NCI-H446 treated with DMSO at 0.1 percent for 48 hours (cell line): ENCODE data around the gene LTB.

Experiments used
- DNase-seq: peaks from one replicate; lab custom pipeline; 2025; lab: John Stamatoyannopoulos, UW

The LTB gene

DNA sequence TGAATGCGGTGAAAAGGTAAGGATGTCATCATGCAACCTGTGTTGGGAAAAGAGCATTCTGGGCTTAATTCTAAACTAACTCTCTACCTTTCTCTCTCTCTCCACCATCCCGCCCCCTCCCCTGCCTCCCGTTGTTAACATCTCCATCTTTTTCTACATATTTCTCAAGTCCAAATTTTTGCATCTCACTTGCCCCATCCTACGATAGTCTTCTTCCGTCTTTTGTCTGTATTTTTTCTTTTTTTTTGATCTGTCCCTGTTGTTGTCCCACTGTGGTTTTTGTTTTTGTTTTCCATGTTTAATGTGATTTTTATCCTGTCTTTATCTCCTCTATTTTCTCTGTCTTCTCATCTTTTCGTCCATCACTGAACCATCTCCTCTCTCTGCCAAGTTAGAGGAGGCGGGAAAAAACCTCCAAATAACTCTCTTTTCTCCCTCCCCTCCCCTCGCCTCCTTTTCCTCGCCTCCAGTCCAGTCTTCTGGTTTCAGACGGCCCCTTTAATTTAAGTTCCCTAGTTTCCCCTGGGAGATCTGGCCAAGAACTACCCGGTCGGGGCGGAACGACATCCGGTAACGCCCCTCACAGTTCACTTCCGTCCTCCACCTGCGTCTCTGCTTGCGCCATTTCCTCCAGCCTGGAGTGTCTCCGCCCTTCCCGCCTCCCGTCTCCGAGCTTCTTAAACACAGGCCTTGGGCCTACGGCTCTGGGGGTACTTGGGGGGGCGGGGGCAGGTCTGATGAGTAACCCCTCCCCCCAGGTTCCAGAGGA is 35.1 kb downstream of the LTB start, which contains the start of gene NFKBIL1:
Gene NFKBIL1 (plus strand): TSS at position 651 of the 769 bp plus-strand sequence. CDS start 87 bp downstream, at position 738.
- DNase-seq = peak; percentile 98

DNA sequence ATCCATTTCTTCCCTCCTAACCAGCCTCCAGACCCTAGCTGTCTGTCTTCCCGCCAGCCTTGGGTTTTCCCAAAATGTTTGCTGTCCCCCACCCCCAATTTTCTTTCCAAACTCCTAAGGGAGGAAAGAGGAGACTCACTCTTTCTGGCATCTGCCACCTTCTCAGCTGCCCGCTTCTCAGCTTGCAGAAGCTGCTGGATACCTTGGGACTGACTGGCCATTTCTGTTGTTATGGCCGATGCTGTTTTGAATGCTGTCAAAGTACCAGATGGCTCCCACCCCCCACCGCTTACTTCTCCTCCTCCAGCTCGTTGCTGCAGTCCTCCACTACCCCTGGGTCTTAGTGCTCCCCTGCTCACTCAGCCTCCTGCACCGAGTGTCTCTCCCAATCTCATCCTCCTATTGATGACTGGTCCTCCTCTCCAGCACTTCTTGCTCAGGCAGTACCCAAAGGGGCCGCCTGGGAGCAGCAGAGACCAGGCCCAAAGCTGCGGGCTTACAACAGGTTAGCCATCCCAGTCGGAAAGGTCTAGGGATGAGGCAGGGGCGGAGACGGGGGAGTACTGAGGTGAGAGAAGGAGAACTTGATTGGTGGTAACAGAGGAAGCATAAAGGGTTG is 35.8 kb downstream of the LTB start, which contains the start of gene ATP6V1G2:
Gene ATP6V1G2 (minus strand): TSS at position 270 of the 619 bp plus-strand sequence. CDS start 49 bp downstream, at position 221.
- peak; percentile 96 for DNase-seq

DNA sequence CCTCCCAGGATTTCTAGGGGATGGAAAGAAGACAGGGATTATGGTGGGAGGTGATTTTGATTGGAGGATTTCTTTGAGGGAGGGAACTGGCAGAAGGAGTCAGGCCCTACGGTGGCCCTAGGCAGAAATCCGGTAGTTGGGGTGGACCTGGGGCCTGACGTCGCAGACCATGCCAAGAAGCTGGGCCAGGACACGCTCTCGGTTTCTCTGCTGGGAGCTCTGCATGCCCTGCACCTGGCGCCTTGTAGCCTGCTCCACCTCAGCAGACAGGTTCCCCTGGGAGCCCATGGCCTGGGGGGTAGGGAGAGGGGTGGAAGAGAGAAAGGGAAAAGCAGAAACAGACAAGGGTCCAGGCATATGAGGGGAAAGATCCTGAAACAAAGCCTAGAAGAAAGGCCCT is 36.9 kb downstream of the LTB start:
- DNase-seq = no peak

DNA sequence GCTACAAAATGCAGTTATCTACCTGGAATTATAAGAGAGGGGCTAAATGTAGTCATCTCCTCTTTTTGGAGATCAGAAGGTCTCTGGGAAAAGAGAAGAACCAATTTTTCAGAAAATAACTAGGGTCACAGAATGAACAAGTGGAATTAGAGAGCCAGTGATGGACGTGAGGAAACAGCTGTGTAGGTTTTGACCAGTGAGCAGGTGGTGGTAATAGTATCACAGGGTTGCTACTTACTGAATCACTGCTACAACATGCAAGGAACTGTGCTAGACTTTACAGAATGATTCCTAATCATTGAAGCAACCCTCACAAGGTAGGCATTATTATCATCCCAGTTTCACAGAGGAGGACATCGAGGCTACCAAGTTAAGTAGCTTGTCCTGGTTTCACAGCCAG is 37.5 kb downstream of the LTB start:
- no peak for DNase-seq

DNA sequence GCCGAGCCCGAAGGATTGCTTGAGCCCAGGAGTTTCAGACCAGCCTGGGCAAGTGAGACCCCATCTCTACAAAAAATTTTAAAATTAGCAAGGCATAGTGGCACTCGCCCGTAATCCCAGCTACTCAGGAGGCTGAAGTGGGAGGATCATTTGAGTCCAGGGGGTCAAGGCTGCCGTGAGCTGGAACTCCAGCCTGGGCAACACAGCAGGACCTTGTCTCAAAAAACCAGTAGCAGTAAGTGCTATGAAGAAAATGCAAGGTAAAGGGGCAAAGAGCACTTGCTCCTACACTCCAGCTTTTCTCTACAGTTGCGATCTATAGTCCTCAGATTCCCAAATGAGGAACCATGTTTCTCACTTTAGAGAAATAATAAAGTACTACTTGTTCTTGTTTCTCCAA is 38.6 kb downstream of the LTB start:
- DNase-seq = no peak

DNA sequence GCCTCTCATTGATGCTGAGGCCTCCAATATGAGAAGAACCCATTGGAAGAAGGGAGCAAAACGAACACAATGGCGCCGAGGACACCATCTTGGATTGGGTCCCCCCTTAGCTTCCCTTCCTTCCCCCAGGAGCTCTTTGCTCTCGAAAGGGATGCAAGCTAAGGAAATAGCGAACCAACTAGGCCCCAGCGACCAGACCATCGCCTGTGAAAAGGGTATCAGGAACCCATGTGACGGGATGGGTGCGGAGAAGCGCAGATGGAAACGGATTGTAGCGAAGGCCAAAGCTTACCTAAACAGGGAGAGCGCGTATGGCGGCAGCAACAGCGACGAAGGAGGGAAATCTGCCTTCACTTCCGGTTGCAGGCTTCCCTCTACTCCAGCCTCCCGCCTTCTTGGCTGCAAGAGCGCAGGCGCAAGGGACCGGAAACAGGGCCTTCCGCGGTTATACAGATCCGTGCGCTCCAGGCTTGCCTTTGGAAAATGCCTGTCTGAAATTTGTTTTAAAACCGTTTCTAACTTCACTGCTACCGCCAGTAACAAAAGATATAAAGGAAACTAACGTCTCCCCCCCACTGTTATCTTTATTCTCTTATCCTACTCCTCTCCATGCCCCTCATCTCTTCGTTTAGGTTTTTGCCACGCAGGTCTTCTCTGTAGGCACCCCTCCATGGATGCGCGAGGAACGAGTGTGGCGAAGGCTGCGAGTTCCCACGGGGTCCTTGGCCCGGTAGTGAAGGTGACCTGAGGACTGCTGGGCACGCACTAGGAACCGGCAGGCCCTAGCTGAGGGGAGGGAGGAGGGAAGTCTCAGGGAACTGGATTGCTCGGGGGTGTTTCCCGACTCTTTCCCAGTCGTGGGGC is 40.3 kb downstream of the LTB start, which contains the start of gene DDX39B:
Gene DDX39B (minus strand): TSS at position 346 of the 864 bp plus-strand sequence. CDS start 1,471 bp downstream, outside the sequence.
- DNase-seq = peak; percentile 96

DNA sequence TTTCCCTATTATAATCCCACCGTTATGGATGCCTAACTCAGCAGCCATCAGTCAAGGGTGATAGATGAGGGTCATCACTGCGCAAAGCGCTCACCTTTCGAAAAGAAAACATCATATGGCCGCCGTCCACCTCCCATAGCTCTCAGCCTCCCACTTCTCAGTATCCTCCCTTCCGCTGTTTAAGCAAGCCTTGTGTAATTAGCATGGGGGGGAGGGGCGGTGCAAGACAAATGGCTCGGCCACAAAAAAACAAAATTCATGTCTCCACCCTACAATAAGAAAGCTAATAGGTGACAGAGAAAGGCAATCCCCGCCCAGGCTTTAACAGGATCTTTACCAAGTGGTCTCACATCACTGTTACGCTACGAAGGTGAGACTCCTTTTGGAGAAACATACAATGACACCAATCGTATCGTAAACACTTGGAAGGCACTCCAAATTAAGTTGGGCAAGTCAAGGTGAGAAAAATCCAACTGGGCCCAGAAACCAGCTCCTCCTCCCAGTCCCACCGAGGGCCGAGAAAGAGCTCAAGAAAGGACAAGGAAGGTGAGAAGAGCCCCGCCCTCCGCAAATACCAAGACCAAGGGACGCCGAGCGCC is 41.1 kb downstream of the LTB start:
- DNase-seq = no peak

DNA sequence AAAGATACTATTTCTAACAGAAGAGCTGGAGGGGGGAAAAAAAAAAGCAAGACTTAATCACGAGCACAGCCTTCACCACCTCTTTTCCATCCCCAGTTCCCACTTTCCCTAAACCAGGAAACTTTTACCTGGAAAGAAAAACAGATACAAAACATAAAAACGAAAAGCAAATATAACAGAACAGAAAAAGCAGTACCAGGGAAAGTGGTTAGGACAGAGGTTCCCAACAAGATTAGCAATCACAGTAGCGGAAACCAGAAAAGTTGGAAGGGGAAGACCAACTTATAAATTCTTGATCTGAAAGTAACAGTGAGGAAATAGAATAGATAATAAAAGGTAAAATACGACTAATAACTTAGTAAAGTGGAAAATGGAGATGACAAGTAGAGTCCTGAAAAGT is 41.6 kb downstream of the LTB start:
- no peak for DNase-seq

DNA sequence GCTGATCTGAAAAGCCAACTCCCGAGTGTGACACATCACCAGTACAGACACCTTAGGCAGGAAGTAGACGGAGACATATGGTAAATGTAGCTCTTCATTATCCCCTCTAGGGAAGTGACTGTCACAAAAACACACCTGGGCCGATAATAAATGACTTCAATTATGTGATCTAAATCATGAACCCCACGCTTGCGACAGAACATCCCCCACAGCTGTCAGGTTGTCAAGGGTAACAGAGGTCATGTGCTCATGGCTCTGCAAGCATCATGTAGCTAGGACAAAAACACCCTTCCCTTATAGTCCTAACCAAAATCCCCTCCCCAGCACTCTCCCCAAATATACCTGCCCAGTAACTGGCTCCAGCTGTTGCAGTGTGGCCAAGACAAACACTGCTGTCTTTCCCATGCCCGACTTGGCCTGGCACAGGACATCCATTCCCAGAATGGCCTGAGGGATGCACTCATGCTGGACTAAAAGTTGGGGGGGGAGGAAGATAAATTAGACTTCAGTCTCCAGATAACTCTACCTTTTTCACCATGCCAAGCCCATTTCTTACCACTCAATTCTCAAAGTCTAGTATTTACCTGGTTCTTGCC is 43.3 kb downstream of the LTB start:
- DNase-seq = no peak

DNA sequence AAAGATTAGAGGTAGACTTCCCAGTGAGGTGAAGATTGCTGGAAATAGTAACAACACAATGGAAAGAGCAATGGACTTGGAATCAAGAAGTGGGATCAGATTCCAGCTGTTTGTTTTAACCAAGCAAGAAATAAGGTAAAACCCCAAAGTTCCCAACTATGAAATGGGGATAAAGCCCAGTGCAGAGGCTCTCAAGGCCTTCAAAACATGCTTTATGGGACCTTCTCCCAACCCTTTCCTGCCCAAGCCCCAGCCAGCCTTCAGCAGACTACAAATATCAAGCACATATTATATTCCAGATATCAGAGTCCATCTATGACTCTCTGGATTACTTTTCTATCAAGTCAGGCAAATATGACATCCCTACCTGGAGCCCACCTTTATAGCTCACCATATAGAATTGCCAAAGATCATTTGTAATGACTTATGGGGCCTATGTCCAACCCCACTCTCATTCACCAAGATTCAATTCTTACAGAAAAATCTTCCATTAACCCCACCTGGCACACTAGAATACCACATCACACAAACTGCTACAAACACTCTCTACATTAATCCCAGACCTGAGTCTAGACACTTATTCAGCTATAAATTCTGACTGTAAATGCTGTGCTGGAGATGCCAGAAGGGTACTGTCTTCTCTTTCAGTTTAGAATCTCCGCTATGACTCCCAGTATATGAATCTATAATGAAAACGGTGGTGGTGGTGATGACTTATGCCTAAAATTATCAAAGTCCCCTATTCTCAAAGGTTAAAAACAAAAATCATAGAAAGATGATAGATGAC is 46.5 kb downstream of the LTB start:
- DNase-seq = no peak

DNA sequence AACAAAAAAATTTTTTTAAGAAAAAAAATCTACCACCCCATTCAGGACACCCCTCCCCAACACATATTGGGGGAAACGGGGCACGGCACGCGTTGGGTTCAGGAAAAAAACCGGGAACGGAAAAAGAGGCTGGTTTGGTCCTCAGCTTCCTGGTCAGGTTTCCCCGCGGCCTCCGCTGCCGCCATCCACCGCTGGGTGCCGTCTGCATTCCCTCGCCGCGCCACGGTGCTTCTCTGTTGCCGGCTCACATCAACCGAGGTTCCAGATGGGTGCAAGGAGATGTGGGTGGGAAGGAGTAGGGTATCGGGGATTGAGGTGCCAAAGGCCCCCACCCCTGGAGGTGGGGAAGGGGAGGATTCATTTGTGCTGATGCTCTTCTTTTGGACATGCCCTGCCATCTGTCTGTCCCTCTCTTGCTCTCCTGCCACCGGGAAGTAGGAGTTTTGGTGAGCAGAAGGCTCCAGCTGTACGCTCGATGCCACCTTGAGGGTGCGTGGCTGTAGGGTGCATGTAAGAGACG is 47.6 kb downstream of the LTB start:
- DNase-seq = no peak

DNA sequence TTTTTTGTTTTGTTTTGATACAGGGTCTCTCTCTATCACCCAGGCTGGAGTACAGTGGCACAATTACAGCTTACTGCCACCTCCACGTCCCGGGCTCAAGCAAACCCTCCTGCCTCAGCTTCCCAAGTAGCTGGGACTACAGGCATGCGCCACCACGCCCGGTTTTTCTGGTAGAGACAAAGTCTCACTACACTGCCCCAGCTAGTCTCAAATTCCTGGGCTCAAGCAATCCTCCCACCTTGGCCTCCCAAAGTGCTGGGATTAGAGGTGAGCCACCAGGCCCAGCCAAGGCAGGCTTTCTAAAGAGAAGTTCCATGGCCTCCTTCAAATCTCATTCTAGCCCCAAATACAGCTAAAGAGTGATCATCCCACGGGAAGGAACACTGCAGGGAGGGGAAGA is 48.2 kb downstream of the LTB start:
- DNase-seq = no peak

DNA sequence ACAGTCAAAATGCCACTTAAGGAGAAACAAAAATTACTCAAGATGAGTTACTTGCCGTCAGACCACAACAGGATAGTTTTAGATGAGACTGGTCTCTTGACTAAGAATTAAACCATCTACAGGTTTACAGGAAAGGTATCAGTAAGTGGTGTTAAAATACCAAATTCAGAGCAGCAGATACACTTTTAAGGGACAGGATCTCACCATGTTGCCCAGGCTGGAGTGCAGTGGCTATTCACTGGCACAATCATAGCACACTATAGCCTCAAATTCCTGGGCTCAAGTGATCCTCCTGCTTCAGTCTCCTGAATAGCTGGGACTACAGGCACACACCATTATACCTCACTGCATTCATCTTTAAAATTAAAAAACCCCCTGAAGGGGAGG is 48.8 kb downstream of the LTB start:
- DNase-seq = no peak

DNA sequence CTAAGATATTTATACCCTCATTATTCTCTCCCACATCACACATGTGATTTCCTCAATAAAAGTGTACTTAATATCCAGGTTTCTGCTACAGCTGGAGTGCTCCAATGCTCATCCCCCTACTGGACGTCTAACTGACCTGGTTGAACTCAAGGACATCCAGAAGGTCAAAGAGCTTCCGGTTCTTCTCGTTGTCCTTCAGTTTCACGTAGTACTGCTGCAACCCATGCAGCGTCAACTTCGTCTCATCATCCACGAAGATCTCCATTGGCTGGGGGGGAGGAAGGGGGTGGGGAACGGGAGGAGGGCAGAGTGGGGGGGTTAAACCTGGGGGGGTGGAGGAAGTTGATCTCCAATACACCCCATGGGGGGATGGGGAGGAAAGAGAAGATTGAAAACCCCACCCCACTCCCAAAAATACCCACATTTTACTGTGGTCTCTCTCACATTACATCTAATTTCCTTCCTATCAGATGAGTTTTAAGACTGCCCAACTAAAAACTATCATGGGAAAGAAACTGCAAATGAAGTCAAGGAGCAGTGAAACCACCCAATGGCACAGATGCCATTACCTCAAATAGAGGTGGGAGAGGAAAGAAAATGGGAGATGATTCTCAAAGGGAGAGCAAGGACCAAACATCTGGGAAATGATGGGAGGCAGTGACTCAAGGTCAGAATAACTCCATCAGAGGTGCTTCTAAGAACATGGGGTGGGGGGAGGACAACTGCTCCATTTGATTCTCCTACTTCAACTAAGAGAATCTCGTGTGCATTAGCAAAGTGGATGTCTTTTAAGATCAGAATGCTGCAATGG is 49.4 kb downstream of the LTB start:
- no peak for DNase-seq

DNA sequence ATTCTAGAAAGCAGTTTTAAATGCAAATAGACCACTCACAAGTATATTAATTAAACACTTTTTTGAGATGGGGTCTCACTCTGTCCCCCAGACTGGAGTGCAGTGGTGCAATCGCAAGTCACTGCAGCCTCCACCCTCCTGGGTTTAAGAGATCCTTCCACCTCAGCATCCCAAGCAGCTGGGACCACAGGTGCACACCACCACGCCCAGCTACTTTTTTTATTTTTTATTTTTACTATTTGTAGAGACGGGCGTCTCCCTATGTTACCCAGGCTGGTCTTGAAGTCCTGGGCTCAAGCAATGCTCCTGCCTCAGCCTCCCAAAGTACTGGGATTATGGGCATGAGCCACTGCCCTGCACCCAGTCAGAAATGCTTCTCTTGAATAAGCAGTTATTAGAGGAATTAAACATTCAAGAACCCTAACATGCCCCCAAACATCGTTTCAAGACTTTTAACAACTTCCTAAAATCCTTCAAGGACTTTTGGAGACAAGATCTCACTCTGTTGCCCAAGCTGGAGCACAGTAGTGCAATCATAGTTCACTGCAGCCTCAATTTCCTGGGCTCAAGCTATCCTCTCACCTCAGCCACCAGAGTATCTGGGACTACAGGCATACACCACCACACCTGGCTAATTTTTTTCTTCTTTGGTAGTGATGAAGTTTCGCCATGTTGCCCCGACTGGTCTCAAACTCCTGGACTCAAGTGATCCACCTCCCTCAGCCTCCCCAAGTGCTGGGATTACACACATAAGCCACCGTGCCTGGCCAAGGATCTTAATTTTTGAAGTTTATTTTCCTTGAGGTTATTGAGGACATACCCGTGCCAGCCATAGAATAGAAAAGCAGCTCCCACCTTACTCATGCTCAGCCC is 50.2 kb downstream of the LTB start:
- no peak for DNase-seq

DNA sequence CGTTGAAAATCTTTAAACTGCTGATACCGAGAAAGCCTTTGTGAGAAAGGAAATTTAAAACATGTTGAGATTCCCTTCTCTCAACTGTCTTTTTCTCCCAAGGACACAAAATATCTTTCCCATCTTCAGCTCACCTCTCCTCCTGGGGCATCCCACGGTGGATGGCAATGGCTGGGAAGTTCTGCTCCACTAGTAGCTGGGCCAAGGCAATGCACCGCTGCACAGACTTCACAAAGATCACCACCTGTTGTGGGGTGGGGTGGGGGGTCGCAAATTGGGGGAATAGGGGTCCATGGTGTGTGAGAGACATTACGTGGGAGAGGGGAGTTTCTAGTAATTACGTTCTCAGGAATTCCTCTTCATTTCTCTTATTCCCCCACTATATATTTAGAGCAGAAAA is 51.1 kb downstream of the LTB start:
- no peak for DNase-seq

DNA sequence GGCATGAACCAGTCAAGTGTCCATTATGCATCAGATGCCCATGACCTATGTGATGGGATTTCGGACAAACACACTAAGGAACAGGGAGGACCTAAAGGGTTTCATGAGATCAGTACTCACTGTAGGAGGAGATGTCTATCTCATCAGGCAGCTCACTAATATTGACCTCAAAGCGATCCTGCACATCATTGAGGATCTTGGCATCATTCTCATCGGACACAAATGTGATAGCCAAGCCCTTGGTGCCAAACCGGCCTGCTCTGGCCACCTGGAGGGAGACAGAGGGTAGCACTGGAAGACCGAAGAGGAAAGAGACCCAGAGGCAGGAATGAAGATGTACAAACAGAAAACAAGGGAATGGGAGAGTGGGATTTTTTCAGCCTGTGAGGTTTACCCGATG is 51.6 kb downstream of the LTB start:
- DNase-seq = no peak
